H54 (cell line): Measurements from ENCODE around the gene TUSC2.
A peak's percentile ranks its signal among the peaks of the same experiment; 100 is the strongest.
"Not testable (repeated sequence)": the region's sequence is repeated elsewhere in the genome, so short reads cannot be mapped to it uniquely, and the experiment has no call there.

Experiments
- DNase-seq: peaks from one replicate; pipeline ENCODE4 v3.0.0; 2011; ENCODE audit warnings: low spot score, mixed read lengths; ENCODE audit not compliant: insufficient read length
- FAIRE-seq: peaks from 3 replicates; lab custom pipeline; 2011; peaks lifted over from hg19 to GRCh38; lab: Jason Lieb, UNC
- POLR2A ChIP-seq: IDR thresholded peaks from 2 replicates; pipeline ENCODE4 v1.6.1; 2011; ENCODE audit warnings: low read depth, mild to moderate bottlenecking, low read length

The TUSC2 gene

GRCh38 chr3:50294492-50295403, 33.3 kb downstream of the TUSC2 start:
- no peak for DNase-seq
- no peak for TF ChIP-seq POLR2A
- FAIRE-seq, result no peak

- FAIRE-seq (no peak), DNase-seq (no peak)
- TF ChIP-seq POLR2A, result no peak
These were observed 33.9 kb downstream of the TUSC2 start for GRCh38 chr3:50294089-50294488.

GRCh38 chr3:50293079-50293801, 34.8 kb downstream of the TUSC2 start:
- FAIRE-seq, result no peak

GRCh38 chr3:50292159-50293078, 35.6 kb downstream of the TUSC2 start, which contains the start of gene IFRD2:
Gene IFRD2 (minus strand): TSS chr3:50292429. CDS start chr3:50292274, 155 bp downstream.
- TF ChIP-seq POLR2A, result peak; percentile 64
- DNase-seq, result peak; percentile 95
- FAIRE-seq, result peak; percentile 78

More at GRCh38 chr3:50293079-50293801, 34.8 kb downstream of the TUSC2 start:
- DNase-seq, result no peak
- no peak for TF ChIP-seq POLR2A

GRCh38 chr3:50290161-50290641, 37.8 kb downstream of the TUSC2 start:
- FAIRE-seq (no peak), DNase-seq (no peak)
- no peak for TF ChIP-seq POLR2A

GRCh38 chr3:50289130-50289529, 38.9 kb downstream of the TUSC2 start:
- TF ChIP-seq POLR2A, result no peak
- FAIRE-seq (no peak), DNase-seq (no peak)

GRCh38 chr3:50288387-50289007, 39.5 kb downstream of the TUSC2 start:
- no peak for TF ChIP-seq POLR2A
- FAIRE-seq (no peak), DNase-seq (no peak)

GRCh38 chr3:50287262-50287661, 40.8 kb downstream of the TUSC2 start:
- TF ChIP-seq POLR2A, result no peak
- no peak for DNase-seq
- no peak for FAIRE-seq

GRCh38 chr3:50286322-50287227, 41.4 kb downstream of the TUSC2 start:
- DNase-seq (no peak), FAIRE-seq (no peak)
- TF ChIP-seq POLR2A, result no peak

- FAIRE-seq, DNase-seq: not testable (repeated sequence)
These were observed 43.9 kb downstream of the TUSC2 start for GRCh38 chr3:50284121-50284520.

GRCh38 chr3:50279255-50280016, 48.6 kb downstream of the TUSC2 start:
- TF ChIP-seq POLR2A, result no peak
- no peak for DNase-seq
- FAIRE-seq, result no peak

- FAIRE-seq (no peak), DNase-seq (no peak)
- TF ChIP-seq POLR2A, result no peak
These were observed 49.2 kb downstream of the TUSC2 start, which contains the start of gene LSMEM2 for GRCh38 chr3:50278880-50279224. Gene LSMEM2 (plus strand): TSS chr3:50279087. CDS start chr3:50279114, 27 bp downstream.
